ENCODE results near the gene CDC25B.
A peak's percentile ranks its signal among the peaks of the same experiment; 100 is the strongest.

The CDC25B gene

DNA sequence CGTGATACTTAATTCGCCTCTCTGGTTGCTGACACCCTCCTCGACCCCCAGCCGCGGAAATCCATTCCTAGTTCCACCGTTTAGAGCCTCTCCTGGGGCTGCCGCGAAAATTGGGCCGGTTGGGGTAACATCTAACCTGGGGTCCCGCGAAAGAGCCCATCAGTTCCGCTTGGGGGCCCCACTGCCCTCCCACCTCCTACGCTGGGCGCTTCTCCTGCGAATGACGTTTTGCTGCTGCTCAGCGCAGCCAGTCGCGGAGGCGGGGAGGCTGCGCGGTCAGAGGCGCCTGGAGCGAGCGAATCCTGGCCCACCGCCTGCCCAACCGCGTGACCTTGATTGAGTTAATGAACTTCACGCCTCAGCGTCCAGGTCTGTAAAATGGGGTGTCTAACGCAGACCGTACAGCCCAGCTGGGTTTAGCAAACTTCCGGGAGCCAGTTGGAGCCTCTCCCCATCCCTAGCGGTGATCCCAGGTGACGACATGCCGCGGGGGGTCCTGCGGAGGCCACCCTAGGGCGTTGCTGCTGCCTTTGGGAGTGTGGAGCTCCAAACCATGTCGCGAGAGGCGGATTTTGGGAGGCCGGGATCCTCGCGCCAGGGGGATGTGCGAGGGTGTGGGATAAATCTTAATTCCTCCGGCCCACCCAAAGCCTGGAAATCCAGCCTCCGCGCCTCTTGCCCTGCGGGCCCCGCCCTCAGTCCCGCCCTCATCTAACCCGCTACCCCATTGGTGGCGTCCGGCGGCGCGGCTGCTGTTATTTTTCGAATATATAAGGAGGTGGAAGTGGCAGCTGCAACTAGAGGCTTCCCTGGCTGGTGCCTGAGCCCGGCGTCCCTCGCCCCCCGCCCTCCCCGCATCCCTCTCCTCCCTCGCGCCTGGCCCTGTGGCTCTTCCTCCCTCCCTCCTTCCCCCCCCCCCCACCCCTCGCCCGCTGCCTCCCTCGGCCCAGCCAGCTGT lies at the start of gene CDC25B:
Gene CDC25B, plus strand, starts transcription at position 800 of the 958 bp plus-strand sequence. CDS start 222 bp downstream, outside the sequence.
- peak; percentile 85 to 90 for DNase-seq

DNA sequence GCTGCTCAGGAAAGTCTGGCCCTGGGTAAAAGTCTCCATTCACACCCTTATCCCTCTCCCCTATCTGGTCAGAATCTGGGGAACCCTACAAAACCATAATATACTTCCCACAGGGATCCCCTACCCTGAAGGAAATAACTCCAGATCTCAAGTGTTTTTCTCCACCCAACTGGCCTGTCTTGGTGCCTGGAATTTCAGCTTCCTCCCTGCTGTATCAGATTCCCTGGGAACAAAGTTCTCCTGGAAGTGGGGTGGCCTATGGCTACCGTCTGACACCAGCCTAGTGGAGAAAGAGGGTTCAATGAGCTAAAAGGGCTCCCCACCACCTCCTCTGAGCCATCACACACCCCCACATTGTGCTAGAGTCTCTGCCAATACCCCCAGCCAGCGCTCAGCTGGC lies 48.6 kb upstream of the CDC25B start:
- no peak for DNase-seq

DNA sequence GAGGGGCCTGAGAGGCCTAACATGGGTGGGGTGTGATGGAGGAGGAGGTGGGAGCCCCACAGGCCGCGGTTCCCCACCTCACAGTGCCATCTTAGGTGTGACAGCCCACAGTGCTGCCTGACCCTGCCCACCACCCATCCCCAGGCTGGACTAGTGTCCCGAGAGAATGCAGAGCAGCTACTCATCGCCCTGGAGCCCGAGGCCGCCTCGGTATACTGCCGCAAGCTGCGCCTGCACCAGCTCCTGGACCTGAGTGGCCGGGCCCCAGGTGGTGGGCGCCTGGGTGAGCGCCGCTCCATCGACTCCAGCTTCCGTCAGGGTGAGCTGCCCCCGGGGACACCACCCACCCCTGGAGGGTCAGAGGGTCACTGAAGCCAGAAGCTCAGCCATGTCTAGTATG lies 48.0 kb upstream of the CDC25B start:
- no peak for DNase-seq

DNA sequence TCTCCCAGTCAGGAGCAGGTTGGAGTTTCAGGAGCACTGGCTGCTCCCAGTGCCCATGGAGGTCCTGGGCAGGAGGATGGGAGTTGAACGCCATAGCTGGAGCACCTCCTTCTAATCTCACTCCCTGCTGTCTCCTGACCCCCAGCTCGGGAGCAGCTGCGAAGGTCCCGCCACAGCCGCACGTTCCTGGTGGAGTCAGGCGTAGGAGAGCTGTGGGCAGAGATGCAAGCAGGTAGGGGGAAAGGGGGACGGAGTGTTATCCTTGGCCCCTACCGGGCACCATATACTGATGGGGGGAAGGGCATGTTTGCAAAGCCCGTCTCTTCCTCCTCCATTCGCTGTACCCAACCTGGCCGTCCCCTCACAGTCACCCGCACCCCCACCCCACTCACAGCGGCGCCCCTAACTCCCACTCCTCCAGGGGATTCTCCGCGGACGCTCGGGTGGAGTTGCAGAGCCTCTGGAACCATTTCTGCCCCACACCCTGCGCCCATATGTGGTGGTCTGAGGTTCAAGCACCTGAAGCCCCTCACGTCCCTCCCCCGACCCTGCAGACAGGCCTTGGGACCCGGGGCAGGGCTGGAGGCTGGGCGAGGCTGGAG lies 46.9 kb upstream of the CDC25B start:
- no peak for DNase-seq

DNA sequence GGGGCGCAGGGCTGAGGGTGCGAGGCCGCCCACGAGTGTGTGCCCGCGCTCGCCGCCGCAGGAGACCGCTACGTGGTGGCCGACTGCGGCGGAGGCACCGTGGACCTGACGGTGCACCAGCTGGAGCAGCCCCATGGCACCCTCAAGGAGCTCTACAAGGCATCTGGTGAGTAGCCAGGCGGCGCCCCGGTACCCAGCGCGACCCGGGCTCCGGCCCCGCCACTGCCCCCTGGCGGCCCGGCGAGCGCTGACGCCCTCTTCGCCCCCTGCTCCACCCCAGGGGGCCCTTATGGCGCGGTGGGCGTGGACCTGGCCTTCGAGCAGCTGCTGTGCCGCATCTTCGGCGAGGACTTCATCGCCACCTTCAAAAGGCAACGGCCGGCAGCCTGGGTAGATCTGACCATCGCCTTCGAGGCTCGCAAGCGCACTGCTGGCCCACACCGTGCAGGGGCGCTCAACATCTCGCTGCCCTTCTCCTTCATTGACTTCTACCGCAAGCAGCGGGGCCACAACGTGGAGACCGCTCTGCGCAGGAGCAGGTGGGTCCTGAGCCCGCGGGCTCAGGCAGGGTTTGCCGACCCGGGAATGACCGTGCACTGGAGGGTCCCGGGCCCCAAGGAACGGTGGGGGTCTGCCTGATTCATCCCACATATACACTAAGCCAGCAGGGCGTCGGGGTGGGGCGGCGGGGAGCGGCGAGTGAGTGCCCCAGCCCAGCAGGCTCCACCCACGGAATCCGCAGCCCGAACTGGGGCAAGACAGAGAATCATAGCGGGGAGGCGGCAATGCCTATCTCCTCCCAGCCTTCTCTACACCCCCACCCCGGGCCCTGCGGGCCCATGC lies 46.2 kb upstream of the CDC25B start:
- peak; percentile 25 to 37 for DNase-seq

DNA sequence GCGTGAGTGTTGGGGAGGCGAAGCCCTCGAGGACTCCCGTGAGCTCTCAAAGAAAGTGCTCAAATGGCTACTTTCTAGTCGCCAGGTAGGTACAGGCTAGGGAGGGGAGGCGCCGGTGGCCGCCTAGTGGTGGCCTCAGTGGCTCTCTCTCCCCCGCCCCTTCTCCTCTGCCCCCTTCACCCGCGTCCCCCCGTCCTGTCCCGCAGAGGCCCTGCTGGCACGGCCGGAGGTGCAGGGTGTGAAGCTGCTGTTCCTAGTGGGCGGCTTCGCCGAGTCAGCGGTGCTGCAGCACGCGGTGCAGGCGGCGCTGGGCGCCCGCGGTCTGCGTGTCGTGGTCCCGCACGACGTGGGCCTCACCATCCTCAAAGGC lies 44.8 kb upstream of the CDC25B start:
- DNase-seq = no peak

DNA sequence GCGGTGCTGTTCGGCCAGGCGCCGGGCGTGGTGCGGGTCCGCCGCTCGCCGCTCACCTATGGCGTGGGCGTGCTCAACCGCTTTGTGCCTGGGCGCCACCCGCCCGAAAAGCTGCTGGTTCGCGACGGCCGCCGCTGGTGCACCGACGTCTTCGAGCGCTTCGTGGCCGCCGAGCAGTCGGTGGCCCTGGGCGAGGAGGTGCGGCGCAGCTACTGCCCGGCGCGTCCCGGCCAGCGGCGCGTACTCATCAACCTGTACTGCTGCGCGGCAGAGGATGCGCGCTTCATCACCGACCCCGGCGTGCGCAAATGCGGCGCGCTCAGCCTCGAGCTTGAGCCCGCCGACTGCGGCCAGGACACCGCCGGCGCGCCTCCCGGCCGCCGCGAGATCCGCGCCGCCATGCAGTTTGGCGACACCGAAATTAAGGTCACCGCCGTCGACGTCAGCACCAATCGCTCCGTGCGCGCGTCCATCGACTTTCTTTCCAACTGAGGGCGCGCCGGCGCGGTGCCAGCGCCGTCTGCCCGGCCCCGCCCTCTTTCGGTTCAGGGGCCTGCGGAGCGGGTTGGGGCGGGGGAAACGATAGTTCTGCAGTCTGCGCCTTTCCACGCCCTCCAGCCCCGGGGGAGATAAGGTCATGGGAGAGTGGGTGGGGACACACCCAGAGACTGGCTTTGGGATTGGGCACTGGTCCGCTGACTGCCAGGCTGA lies 44.3 kb upstream of the CDC25B start:
- peak; percentile 65 to 71 for DNase-seq

DNA sequence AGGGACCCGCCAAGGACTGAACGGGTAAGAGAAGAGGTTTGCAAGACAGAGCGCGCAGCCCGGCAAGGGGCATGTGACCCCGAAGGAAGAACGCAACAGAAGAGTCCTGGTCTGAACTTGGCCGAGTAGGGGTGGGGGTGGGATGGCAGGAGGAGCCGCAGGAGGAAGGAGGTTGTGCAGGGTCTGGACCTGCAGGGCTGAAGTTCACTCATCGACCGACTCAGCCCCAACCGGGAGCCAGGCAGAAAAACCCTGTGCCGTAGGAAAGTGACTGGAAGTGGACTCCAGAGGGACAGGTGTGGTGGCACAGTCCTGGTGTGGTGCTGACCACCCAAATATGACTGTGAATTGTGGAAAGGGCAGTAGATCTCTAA lies 43.7 kb upstream of the CDC25B start:
- no peak for DNase-seq

DNA sequence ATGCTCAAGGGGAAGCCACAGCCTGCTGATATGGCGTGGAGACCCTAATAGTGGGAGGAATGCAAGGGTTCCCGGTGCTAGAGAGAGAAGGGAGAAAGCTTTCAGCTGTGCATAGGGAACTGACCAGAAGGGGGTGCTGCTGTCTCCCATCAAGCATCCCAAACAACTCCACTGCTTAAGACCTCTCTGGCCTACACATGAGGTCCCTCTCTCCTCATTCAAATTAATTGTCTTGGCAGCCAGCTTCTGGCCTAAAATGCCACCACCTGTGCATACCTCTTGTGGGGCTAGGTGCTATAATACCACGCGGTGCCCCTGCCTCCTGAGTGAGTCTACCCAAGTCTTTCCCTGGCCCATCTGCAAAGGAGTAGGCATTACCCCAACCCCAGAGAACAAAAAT lies 43.0 kb upstream of the CDC25B start:
- peak; percentile 66 to 70 for DNase-seq

DNA sequence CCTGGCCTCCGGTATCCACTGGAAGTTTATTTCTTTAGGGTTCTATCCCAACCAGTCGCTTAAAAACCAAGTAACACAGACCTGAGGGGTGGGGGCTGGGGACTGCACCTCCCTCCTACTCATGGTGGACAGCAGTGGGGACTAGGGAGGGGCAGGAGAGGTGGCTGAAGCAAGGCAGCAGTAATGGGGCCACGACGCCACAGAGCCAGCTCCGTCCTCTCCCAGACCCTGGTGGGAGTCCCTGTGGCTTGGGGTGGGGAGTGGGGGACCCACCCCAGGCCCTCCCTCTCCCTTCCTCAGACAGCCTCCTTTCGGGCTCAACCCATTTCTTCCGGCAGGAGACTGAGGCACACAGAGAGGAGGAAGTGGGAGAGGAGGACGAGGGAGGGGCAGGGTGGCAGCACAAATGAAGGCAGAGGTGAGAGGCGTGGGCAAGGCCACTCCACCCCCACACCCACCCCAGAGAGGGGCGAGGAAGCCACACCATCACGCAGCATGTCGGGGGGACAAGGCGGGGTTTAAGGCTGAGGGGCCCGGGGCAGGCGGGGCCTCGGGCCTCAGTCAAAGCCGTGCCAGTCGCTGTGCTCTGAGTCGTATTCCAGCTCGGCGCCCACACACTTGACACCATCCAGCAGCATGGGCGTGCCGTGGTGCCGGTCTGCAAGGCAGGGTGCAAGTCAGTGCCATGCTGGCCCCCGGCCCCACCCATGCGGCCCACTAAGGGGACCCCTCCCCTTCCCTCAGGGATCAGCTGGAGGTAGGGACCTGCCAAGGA lies 42.4 kb upstream of the CDC25B start:
- DNase-seq = no peak

DNA sequence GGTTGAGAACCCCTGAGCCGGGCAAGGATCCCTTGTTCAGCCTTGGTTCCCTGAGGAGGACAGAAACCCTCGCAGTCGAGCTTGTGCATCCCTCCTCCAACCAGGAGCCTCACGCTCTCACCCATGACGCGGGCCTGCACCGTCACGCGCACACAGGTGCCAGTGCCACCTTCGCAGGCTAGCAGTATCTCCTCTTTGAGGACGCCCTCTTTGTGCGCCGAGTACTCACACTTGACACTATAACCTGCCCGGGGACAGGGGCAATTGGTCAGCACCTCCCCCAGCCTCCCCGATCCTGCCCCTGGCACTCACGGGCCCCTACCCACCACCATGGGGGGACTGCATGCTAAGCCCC lies 41.9 kb upstream of the CDC25B start:
- DNase-seq = no peak

DNA sequence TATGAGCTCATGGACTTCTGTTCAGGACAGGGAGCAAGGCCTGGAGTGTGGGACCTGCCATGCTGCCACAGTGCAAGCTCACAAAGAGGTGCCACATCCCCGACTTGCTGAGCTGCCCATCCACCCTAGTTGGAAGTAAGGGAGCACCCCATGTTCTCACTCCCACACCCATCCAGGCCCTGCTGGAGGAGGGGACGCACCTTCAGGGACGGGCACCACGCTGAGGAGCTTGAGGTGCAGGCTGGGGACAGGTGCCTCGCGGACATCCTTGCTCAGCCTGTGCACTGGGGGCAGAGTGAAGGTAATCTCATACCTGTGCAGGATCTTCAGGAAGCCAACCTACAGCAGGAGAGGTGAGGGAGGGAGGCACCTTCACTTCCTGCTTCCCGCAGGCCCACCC lies 40.8 kb upstream of the CDC25B start:
- DNase-seq = no peak

DNA sequence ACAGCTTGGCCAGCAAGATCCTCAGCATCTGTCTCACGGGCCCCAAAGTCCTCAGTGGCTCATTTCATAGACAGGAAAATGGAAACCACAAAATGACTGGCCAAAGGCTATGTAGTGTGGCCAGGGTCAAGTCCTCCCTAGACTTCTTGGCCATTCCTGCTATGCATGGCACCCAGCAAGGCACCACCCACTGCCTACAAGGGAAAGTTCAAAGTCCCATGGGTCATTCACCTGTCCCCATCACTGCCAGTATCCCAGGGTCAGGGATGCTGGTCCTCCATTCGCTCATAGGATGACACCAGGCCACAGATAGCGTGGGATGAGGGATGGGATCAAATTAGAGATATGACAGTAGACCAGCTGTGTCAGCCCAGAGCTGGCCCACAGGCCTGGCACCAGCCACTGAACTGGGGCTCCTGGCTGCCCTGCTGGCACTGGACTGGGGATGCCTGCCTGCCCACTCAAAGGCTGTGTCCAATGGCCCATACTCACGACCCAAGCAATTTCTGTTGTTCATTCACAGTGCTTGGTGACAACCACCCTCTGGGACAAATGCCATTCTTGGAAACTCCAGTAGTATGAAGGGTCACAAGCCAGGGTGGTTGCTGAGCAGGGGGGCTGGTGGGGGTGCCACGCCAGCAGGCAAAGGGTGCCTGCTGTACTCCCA lies 40.2 kb upstream of the CDC25B start:
- no peak for DNase-seq

DNA sequence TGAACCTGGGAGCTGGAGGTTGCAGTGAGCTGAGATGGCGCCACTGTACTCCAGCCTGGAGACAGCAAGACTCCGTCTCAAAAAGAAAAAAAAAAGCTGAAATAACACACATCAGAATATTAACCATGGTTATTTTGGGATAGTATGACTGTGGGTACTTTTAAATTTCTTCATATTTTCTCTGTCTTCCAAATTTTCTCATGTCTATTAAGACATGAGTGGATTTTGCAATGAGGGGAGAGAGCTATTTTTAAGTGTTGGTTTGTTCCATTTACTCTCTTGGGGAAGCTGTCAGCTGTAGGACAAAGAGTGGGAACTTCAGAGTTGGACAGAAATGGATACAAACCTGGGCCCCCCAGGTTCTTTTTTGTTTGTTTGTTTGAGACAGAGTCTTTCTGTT lies 38.8 kb upstream of the CDC25B start:
- DNase-seq = no peak

DNA sequence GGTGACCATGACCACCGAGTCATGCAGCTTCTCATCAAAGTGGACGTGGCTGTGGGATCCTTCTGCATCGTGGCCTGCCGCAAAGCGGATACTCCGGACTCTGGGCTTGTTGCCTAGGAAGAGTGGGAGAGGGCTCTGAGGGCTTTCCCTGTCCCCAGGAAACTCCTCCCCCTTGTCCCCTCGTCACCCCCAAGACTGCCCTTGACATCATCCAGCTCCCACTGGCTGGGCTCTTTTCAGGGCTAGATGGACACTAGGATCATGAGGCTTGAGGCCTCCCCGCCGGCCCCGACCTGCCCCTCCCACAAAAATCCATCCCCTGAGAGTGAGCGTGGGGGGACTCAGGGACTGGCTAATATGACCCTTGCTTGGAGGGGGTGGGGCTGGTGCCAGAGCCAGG lies 37.5 kb upstream of the CDC25B start:
- DNase-seq = no peak

DNA sequence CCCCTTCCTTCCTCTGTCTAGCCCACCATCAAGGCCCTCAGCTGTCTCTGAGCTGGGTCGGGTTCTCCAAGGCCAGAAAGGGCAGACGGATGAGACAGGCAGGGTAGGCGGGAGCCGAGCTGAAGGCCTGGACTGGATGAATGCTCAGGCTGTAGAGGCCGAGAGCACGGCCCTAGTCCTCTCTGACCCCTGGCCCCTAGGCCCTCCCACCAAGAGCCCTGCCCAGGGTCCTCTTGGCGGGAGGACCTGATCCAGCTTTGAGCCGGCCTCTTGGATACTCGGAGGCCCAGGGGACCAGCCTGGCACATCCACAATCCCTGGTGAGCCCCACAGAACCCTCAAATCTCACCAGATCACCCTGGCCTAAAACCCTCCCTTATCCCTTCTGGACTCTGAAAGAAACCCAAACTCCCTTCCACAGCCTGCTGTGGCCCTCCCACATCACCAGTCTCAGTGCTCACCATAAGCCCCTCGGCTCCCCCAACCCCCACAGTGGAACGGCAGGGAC lies 36.7 kb upstream of the CDC25B start:
- DNase-seq = no peak

DNA sequence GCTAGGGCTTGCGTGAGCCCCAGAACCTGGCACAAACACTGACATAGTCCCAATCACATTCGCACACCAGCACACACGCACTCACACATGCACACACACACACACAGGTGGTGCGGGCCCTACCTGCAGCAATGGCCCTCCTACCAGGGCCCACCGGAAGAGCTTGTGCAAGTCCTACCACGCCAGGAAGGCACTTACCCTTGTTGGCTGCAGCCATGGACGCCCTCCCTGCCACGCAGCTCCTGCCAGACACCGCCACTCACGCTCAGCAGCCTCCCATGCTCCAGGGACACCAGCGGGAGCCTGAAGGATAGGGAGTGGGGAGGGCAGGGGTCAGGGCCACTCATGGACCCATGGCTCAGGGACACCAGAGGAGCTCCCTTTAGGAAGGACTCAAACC lies 36.2 kb upstream of the CDC25B start:
- no peak for DNase-seq

DNA sequence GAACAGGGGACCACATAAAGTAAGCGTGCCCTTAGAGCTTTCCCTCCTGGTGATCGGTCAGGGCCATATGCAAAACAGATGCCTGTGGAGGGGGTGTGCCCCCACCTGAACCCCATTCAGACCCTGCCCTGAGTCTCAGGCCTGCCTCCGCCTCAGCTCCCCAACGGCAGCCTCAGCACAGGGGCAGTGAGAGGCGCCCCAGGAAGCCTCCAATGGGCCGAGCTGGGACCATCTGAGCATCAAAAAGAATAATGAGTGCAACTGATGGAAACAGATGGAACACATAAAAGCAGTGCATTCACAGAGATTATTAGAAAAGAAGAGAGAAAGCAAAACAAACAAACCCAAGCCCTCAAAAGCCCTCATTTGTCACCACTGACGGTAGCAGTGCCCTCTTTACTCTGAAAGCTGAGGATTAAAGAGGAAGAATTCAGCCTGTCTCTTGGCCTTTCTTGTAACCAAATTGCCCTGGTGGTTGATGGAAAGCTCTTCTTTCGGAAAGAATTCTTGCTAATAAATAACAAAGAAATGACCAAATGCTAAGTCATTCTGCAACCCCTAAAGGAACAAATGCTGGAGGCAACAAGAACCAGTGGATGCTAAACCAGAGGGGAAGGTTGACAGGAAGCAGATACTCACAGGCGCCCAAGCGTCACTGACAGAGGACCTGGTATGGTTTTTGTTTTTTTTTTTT lies 35.3 kb upstream of the CDC25B start:
- no peak for DNase-seq

DNA sequence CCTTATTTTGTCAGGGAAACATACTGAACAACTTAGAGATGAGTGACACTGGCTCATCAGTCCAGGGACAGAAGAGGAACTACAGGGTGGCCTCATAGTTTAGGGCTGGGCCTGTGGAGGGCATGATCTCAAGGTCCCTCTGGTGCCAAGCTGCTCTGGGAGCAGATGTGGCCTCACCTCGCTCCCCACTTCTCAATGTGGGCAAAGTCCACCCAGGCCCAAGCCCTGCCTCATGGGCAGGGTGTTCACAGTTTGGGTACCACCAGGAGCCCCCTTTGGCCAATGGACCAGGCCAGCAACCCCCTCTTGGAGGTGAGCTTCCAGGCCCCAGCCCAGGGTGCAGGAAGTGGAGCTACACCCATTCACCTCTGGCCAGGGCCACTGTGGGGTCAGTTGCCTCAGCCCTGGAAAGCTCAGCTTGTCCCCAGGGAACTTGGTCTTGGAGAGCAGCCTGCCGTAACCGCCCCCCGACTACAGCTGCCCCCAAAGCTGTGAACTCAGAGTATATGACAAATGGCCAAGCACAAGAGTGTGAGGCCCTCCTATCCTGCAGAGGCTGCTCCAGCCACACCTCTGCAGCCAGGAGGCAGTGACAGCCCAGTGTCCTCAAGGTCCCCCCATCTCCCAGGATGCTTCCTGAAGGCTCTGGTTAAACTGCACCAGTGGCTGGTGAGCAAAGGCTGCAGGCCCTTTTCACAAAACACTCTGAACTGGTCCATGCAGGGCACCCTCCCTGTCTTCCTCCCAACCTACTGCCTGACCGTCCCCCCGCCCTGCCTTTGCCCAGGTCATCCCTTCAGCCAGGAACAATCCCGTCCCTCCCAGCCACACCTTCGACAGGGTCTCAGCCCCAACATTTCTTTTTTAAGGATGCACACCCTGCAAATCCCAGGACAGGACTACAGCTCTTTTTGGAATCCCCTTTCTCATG lies 32.2 kb upstream of the CDC25B start:
- DNase-seq = peak in 1 of 2 donors; percentile 30

DNA sequence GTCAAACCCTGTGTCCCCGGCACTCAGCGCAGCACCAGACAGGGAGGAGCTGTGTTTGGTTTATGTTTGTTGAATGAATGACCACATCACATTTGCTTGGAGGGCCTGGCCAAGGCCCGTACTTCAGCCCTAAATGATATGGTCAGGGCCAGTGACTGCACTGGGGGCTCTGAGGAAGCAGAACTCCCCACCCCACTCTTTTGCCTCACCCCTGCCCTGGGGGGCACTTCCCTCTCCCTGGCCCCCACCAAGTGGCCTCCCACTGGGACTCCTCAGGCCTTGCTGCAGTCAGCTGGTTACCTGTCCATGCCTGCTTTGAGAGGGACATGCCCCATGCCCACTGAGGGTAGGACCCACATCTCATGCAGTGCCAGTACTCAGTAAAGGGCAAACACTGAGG lies 31.5 kb upstream of the CDC25B start:
- no peak for DNase-seq

Measured in CD4-positive, alpha-beta T cell treated with Interleukin-1 beta for 1 hour (primary cell).